H4 (cell line): ENCODE data around the gene SDE2. TPM values are rescaled to one million over a fixed set of nuclear protein-coding genes. Genes with fewer than 3 reads are reported as not detected.
"Not testable (repeated sequence)": the region's sequence is repeated elsewhere in the genome, so short reads cannot be mapped to it uniquely, and the experiment has no call there.

Source experiments
- DNase-seq: peaks from one replicate; pipeline ENCODE4 v3.0.0-alpha.2; 2015; ENCODE audit warnings: low spot score
- total RNA-seq: library from RNA; depleted of rRNA; stranded (reverse); fragments of >200 nt; shearing (Covaris generic); gene quantifications from 2 replicates; pipeline ENCODE4 v1.2.3, GENCODE V29; 2014

SDE2 gene
- total RNA-seq, 1 experiment from 2014 or later: 14.3 TPM

DNA sequence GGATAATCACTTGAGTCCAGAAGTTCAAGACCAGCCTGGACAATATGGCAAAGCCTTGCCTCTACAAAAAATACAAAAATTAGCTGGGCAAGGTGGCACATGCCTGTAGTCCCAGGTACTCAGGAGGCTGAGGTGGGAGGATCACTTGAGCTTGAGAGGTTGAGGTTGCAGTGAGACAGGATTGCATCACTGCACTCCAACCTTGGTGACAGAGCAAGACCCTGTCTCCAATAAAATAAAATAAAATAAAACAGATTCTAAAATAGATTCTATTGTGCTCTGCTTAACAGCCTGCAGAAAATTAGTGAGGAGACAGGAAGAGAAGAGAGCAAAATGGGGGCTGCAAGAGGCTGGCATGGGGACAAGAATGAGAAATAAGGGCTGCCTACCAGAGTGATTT lies 7.5 kb upstream of the SDE2 start:
- no peak for DNase-seq

DNA sequence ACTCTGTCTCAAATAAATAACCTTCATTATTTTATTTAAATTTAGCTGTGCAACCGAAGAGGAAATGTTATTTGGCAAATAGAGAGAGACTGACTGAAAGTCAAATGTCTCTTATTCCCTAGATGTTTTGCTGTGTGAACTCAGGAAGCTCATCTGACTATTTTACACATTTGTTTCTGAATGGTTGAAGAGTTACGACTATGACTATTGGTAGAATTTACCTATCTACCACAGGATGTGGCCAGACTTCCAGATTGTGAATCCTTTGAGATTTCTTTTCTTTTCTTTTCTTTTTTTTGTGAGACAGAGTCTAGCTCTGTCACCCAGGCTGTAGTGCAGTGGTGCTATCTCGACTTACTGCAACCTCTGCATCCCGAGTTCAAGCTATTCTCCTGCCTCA lies 5.3 kb upstream of the SDE2 start:
- DNase-seq: no peak

GRCh38 chr1:226003502-226004170 lies 4.5 kb upstream of the SDE2 start:
- DNase-seq: no peak

GRCh38 chr1:226002667-226003501 lies 3.7 kb upstream of the SDE2 start:
- peak; percentile 80 for DNase-seq

- DNase-seq: peak; percentile 63
Measured at GRCh38 chr1:226001963-226002666, 3.0 kb upstream of the SDE2 start.

GRCh38 chr1:226001088-226001487 lies 1.9 kb upstream of the SDE2 start:
- DNase-seq: no peak

- DNase-seq: not testable (repeated sequence)
Measured at GRCh38 chr1:226000493-226001081, 1.4 kb upstream of the SDE2 start.

DNA sequence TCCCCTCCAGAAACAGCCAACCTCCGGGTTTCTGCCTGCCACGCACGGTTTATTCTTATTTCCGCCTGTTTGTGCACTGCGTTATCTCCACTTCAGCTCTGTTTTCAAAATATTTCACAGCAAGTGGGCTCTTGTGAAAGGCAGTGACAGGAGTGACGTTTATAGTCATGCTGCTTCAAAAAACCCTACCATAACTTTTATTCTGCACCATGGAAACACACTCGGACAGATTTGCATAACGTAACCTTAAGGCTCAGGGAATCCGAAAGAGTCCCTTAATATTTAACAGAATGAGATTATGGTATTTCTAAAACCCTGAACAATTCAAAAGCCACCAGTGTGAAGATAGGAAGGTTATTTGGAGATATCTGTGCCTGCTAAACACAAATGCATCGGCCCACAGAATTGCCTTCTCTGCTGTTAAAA lies 782 bp upstream of the SDE2 start:
- DNase-seq: no peak

DNA sequence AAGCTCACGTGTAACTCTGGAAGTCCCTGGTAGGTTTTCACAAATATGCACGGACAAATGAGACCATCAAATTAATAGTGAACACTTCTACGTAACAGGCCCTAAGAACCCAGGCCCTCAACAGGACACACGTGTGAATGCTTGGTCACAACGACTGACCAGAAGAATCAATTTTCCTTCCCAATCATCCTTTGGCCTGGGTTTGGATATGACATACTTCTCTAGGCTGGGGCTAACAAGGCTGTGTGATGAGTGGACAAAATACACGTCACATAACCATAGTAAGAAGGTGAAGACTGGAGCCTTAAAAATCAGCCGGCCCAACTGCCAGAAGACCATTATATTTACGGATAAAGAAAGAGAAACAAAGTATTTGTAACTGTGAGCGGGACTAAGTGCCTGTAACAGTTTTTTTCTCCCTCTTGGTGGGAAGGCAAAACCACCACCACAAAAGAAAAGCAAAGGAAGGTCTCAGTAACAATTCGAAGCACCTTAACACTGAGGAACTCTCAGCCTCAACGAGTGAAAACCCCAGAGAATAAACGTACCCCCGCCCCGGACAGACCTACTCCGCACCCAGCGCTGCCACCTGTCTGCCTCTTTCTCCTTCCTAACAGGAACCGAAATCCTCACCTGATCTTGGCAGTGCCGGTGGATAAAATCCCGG lies 450 bp downstream of the SDE2 start:
- DNase-seq: no peak

DNA sequence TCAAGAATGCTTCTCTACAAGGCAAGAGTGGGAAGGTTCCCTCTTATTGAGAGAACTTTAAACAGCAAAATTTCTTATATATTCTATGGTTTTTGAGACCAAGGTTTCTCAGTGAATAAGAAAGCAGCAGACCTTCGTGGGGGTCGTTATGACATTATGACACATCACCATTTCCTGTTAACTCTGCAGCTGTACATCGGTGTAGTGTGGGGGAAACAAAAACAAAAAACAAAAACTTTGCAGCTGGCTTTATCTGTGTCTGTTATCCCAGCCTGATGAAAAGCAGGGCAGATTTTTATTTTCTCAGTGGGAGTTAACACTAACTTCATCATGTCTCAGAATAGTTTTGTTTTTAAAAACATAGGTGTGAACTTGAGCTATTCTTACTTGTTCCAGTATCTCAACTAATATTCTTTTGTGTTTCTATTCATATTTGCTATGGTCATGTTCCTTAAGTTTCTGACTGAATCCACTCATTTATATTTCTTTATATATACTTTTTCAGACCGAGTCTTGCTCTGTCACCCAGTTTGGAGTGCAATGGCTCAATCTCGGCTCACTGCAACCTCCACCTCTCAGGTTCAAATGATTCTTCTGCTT lies 2.1 kb downstream of the SDE2 start:
- no peak for DNase-seq

DNA sequence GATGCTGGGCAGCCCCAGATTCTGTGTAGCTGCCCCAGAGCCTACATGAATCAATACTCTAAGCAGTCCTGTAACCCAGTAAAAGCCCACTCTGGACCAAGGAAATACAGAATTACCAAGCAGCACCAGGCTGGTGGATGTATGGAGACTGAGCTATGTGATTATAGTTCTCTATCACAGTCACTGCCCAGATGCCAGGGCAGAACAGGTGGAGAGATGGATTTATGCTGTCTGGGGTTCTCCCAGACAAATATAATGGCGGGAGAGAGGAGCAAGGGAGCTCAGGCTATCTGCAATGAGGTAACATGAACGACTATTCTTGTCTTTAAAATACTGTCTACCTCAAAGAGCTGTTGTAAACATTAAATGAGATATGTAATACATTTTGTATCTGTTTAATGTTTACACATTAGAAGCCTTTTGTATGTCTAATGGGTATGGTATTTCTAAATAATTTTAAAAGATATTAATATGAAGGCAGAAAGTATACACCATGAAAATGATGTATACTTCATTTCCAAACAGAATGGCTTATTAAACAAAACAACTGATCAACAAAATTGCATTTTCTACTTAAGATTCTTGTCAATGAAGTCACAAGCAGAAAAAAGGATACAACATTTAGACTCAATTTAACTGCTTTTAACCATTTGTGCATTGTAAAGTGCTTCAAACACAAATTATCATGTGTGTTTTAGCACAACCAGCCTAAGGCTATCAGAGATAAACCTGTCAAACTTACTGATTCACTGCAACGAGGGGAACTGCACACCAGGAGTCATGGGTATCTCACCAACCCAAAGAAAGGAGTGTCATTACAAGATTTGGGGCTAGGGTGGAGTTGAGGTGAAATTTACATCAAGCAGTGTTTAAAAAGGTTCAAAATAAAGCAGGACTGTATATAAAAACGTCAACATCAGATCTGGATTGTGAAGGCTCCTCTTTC lies 3.0 kb downstream of the SDE2 start:
- no peak for DNase-seq

- no peak for DNase-seq
Measured at GRCh38 chr1:225990705-225991464, 8.3 kb downstream of the SDE2 start.

GRCh38 chr1:225987491-225988316 lies 11.4 kb downstream of the SDE2 start:
- peak; percentile 29 for DNase-seq

DNA sequence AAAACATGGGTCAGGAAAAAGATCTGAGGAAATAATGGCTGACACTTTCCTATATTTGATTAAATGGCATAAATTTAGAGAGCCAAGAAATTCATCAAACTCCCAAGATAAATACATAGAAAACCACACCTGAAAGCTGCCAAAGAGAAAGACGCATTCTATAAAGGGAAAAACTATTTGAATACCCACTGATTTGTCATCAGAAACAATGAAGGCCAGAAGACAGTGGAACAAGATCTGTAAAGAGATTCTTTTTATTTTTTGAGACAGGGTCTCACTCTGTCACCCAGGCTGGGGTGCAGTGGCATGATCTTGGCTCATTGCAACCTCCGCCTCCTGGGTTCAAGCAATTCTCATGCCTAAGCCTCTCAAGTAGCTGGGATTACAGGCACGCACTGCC lies 17.4 kb downstream of the SDE2 start:
- no peak for DNase-seq

- DNase-seq: no peak
Measured at GRCh38 chr1:225980005-225980836, 18.9 kb downstream of the SDE2 start.

DNA sequence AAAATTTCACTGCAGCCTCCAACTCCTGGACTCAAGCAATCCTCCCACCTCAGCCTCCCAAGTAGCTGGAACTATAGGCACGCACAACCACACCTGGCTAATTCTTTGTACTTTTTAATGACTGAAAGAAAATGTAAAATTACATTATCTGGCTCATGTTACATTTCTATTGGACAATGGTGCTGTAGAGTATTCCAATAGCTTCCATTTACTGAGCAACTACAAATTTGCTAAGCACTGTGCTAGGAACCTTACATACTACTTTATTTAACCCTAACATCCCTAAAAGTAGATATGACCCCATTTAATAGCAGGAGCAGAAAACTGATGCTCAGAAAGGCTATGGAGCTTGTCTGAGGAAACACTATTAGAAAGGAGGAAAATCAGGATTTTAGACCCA lies 19.7 kb downstream of the SDE2 start:
- no peak for DNase-seq

GRCh38 chr1:225977937-225978748 lies 21.0 kb downstream of the SDE2 start:
- no peak for DNase-seq
